Measurements from ENCODE around the gene LARGE2. TPM values are rescaled to one million over a fixed set of nuclear protein-coding genes. Genes with fewer than 3 reads are reported as not detected.

Gene LARGE2
- total RNA-seq, 1 experiment from 2014 or later: 67.6 TPM

GRCh38 chr11:45942381-45942780, 19.9 kb downstream of the LARGE2 start:
- Histone ChIP-seq H4K20me1 (ENCODE audit: insufficient read depth) (no peaks in the 10 kb centered on the region), H3K4me1 (ENCODE audit: control insufficient read depth in 1 of 2, insufficient read depth in 2 of 2, low read length in 2 of 2) (no peaks in the 10 kb centered on the region), H3K4me2 (ENCODE audit: low read length) (no peak overlapping the region), H3K27ac (ENCODE audit: low read depth, low read length) (no peak overlapping the region), H2AFZ (ENCODE audit: low read depth, low read length, poor library complexity, severe bottlenecking) (no peak overlapping the region), H3K9ac (ENCODE audit: low read length) (no peak overlapping the region), H3K27me3 (ENCODE audit: insufficient read depth, low read length) (no peaks in the 10 kb centered on the region), H3K9me3 (ENCODE audit: control insufficient read depth in 1 of 2, insufficient read depth in 1 of 2, low read depth in 1 of 2, low read length in 2 of 2) (no peaks in the 10 kb centered on the region), H3K36me3 (ENCODE audit: control insufficient read depth in 1 of 2, insufficient read depth in 2 of 2, low read length in 2 of 2) (0 out of 4 replicates have a peak, but pooled peaks cover 0 to 3% of the 10 kb centered on the region in 2 experiments), H3K4me3 (replicated peaks in 1 of 2; ENCODE audit: low read depth in 1 of 2, low read length in 2 of 2) (no peak overlapping the region), H3K9me2 (ENCODE audit: insufficient read depth) (no peaks in the 10 kb centered on the region), H3K79me2 (ENCODE audit: insufficient read depth, low read length) (no peaks in the 10 kb centered on the region)
- DNase-seq (ENCODE audit: low read depth, low spot score): no peak
- RAD21 ChIA-PET (ENCODE audit: low non-redundant PET in 1 of 2, low total read pairs in 2 of 2, uncharacterized antibody in 2 of 2, unreplicated experiment in 2 of 2): no interaction called here
- BruUV-seq (replicated peaks): no TSS peak
- POLR2A ChIA-PET: no interaction called here
- TF ChIP-seq SP1 (IDR thresholded peaks at IDR 0.05; ENCODE audit: low read depth): no peak
- TF ChIP-seq EGR1 (IDR thresholded peaks at IDR 0.05; ENCODE audit: low read depth): no peak
- TF ChIP-seq EZH2 (IDR thresholded peaks at IDR 0.05): no peak
- no peak for TF ChIP-seq FOSL1 (IDR thresholded peaks at IDR 0.05; ENCODE audit: low read depth)
- TF ChIP-seq CEBPB (IDR thresholded peaks at IDR 0.05; ENCODE audit: low read depth): no peak
- no peak for TF ChIP-seq YY1 (IDR thresholded peaks at IDR 0.05; ENCODE audit: extremely low read depth, insufficient replicate concordance, low read depth, low read length)
- no peak for TF ChIP-seq CTCF (IDR thresholded peaks at IDR 0.05 in 2 of 3, conservative IDR thresholded peaks at IDR 0.05 in 1 of 3; ENCODE audit: borderline replicate concordance in 1 of 3, insufficient read depth in 1 of 3, low read depth in 2 of 3, low read length in 2 of 3)
- TF ChIP-seq EZH2phosphoT487 (IDR thresholded peaks at IDR 0.05; ENCODE audit: borderline replicate concordance): no peak
- TF ChIP-seq, protein P1, sequence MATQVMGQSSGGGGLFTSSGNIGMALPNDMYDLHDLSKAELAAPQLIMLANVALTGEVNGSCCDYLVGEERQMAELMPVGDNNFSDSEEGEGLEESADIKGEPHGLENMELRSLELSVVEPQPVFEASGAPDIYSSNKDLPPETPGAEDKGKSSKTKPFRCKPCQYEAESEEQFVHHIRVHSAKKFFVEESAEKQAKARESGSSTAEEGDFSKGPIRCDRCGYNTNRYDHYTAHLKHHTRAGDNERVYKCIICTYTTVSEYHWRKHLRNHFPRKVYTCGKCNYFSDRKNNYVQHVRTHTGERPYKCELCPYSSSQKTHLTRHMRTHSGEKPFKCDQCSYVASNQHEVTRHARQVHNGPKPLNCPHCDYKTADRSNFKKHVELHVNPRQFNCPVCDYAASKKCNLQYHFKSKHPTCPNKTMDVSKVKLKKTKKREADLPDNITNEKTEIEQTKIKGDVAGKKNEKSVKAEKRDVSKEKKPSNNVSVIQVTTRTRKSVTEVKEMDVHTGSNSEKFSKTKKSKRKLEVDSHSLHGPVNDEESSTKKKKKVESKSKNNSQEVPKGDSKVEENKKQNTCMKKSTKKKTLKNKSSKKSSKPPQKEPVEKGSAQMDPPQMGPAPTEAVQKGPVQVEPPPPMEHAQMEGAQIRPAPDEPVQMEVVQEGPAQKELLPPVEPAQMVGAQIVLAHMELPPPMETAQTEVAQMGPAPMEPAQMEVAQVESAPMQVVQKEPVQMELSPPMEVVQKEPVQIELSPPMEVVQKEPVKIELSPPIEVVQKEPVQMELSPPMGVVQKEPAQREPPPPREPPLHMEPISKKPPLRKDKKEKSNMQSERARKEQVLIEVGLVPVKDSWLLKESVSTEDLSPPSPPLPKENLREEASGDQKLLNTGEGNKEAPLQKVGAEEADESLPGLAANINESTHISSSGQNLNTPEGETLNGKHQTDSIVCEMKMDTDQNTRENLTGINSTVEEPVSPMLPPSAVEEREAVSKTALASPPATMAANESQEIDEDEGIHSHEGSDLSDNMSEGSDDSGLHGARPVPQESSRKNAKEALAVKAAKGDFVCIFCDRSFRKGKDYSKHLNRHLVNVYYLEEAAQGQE (IDR thresholded peaks at IDR 0.05; ENCODE audit: low read depth): no peak
- no peak for ATAC-seq
- CTCF ChIA-PET: no interaction called here
- intact Hi-C loops (cut with micrococcal nuclease): no loop called here

Measured in HCT116 (cell line).